Brain microvascular endothelial cell (primary cell): ENCODE data around the gene SHANK3.

Source experiments
- DNase-seq: peaks from one replicate; pipeline ENCODE4 v3.0.0-alpha.2; 2020
- H3K27ac ChIP-seq: fragments of 250-450 bp; sonication (Bioruptor Pico); 2 replicates; pipeline ENCODE4 v1.5.1; 2020; ENCODE audit warnings: mild to moderate bottlenecking, moderate library complexity
- H3K27me3 ChIP-seq: fragments of 250-450 bp; sonication (Bioruptor Pico); replicated peaks from 2 replicates; pipeline ENCODE4 v1.5.1; 2020; ENCODE audit warnings: mild to moderate bottlenecking
- H3K36me3 ChIP-seq: fragments of 250-450 bp; sonication (Bioruptor Pico); replicated peaks from 2 replicates; pipeline ENCODE4 v1.5.1; 2020; ENCODE audit warnings: mild to moderate bottlenecking
- H3K4me3 ChIP-seq: 2 replicates; pipeline ENCODE4 v1.5.1; 2011; ENCODE audit warnings: low read depth, mild to moderate bottlenecking, control low read depth, low read length, moderate library complexity
- in situ Hi-C: cut with HindIII; loops from 2 replicates; pipeline ENCODE4 v1.10.0; 2017; ENCODE audit warnings: low sequenced_read_pairs, low pct_ligation_motif_present
- TF ChIP-seq, protein P1 (sequence below): IDR thresholded peaks from 2 replicates; pipeline ENCODE4 v1.5.1; 2011; ENCODE audit warnings: low read depth, mild to moderate bottlenecking, moderate library complexity, low read length, control low read depth, inconsistent platforms; ENCODE audit errors: missing control alignments

SHANK3 gene

DNA sequence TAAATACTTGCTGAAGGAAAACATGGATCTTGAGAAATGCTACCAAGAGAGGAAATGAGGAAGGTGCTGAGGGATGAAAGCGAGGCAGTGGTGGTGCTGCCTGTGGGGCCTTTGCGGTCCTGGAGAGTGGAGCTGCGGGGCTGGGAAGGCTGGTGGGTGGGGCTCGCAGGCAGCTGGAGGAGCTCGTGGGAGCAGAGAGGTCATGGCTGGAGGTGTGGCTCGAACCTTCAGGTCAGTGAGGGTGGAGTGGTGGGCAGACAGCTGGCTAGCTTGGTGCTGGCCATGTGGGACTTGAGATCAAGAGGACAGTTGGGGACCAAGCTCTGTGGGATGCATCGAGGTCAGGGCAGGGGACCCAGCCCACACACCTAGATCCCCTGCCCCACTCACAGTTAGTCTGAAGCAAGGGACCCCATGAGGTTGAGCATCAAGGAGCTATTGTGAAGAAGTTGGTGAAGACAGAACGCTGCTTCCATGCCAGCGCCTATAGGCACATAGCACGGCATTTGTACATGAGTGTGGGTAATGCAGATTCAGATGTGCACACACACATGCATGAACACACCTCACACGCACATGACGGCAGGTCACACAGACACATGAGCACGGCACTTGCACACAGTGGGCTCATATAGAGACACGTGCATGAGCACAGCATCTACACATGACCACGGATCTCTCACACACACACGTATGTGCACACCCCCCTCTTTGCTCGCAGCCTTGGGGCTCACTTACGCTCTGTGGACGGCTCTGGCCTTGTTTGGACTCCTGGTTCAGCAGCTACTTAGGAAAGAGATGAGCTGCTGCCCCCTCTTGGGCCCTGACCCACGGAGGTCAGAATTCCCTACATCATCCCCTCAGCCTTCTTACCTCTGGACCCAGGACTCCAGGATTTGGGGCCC is 30.4 kb downstream of the SHANK3 start:
- no peak overlapping the region for H3K27ac ChIP-seq
- TF ChIP-seq, protein P1, sequence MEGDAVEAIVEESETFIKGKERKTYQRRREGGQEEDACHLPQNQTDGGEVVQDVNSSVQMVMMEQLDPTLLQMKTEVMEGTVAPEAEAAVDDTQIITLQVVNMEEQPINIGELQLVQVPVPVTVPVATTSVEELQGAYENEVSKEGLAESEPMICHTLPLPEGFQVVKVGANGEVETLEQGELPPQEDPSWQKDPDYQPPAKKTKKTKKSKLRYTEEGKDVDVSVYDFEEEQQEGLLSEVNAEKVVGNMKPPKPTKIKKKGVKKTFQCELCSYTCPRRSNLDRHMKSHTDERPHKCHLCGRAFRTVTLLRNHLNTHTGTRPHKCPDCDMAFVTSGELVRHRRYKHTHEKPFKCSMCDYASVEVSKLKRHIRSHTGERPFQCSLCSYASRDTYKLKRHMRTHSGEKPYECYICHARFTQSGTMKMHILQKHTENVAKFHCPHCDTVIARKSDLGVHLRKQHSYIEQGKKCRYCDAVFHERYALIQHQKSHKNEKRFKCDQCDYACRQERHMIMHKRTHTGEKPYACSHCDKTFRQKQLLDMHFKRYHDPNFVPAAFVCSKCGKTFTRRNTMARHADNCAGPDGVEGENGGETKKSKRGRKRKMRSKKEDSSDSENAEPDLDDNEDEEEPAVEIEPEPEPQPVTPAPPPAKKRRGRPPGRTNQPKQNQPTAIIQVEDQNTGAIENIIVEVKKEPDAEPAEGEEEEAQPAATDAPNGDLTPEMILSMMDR: no peak
- no peak for DNase-seq
- no peaks in the 10 kb centered on the region for H3K27me3 ChIP-seq
- no peak overlapping the region for H3K4me3 ChIP-seq
- in situ Hi-C loops: no loop called here
- no peaks in the 10 kb centered on the region for H3K36me3 ChIP-seq

DNA sequence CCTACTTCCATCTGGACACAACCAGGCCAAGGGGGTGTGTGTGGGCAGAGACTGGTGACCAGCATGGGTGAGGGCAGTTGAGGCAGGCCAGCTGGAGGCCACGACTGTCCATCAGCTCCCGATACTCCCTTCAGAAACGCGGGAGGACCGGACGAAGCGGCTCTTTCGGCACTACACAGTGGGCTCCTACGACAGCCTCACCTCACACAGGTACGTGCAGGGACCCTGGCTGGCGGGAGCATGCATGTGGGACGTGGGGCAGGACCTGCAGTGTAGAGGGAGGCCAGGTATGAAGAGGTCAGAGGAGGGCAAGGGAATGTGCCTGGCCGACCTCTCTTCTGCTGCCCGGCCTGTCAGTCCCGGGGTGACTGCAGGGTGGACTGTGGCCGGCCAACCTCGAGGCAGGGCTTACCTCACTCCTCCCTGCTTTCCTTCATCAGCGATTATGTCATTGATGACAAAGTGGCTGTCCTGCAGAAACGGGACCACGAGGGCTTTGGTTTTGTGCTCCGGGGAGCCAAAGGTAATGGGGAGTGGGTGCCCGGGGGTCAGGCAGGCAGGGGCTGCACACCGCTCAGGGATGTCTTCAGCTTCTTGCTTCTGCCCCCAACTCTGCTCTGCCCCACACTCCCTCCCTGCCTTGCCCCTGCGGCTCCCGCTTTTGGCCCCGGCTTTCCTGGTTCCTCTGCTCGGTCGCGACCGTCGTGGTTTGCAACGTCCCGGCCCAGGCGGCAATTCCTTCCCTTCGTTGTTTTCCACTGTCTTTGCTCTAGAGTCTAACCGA is 31.3 kb downstream of the SHANK3 start:
- no peaks in the 10 kb centered on the region for H3K27me3 ChIP-seq
- DNase-seq: no peak
- no peaks in the 10 kb centered on the region for H3K36me3 ChIP-seq
- in situ Hi-C loops: no loop called here
- TF ChIP-seq, protein P1: no peak
- no peak overlapping the region for H3K4me3 ChIP-seq
- no peak overlapping the region for H3K27ac ChIP-seq

DNA sequence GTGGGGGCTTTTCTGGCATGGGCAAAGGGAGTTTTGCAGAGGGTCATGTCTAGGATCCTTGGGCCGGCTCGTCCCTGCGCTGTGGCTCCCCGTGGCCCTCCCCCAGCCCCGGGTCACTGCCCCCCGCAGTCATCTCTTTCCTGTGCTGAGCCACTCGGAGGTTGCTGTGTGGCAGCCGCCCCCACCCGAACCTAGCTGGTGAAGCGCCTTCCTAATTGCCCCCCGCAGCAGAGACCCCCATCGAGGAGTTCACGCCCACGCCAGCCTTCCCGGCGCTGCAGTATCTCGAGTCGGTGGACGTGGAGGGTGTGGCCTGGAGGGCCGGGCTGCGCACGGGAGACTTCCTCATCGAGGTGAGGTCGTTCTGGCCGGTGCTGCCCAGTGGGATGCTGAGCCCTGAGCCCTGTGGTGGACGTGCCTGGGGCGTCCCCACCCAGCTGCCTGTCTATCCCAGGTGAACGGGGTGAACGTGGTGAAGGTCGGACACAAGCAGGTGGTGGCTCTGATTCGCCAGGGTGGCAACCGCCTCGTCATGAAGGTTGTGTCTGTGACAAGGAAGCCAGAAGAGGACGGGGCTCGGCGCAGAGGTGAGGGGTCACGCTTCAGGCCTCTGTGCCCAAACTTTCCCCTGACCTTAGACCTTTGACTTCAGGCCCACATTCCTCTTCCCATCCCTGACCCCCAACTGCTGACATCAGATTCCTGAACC is 32.0 kb downstream of the SHANK3 start:
- Histone ChIP-seq H3K36me3 (no peaks in the 10 kb centered on the region), H3K27me3 (no peaks in the 10 kb centered on the region), H3K27ac (no peak overlapping the region), H3K4me3 (no peak overlapping the region)
- DNase-seq: no peak
- TF ChIP-seq, protein P1: no peak
- in situ Hi-C loops: no loop called here

DNA sequence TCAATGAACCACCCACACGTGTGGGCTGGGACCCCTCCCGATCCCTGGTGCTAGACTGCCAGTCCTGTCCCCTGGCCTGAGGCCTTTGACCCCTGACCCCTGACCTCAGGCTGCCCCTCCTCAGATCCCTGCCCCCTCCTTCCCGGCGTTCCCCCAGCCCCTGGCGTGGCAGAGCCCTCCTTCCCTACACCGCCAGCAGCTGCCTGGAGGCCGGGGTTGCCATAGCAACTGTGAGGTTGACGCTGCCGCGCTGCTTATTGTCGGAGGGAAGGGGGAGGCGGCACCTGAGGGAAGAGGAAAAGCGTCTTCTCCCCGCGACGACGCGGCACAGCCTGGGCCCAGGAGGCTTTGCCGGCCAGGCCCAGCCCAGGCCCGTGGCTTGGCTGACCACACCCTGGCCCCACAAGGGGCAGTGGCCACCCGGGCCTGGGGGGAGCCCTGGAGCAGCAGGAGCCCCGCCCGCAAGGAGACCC is 32.6 kb downstream of the SHANK3 start:
- DNase-seq: peak; percentile 66
- H3K36me3 ChIP-seq: no peaks in the 10 kb centered on the region
- in situ Hi-C loops: no loop called here
- H3K27ac ChIP-seq: no peak overlapping the region
- TF ChIP-seq, protein P1: no peak
- H3K27me3 ChIP-seq: no peaks in the 10 kb centered on the region
- peak overlapping the region; percentile 32 for H3K4me3 ChIP-seq

DNA sequence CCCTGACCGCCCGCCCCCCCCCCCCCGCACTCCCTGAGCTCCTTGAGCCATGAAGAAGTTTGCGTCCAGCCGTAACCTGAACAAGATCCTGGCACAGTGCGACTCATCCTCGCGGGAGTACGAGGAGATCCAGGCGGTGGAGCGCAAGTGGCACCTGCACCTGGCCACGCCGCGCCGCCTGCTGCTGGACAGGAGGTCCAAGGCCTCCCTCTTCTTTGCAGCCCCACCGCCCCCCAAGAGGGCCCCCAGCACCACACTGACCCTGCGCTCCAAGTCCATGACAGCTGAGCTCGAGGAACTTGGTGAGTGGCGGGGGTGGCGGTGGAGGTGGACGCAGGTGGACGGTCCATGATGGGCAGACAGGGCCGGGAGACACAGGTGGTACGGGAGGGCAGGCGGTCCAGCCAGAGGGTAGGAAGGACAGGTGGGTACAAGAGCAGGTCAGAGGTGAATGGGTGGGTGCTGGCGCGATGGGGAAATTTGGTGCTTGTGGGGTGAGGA is 33.3 kb downstream of the SHANK3 start:
- in situ Hi-C loops: no loop called here
- Histone ChIP-seq H3K27me3 (no peaks in the 10 kb centered on the region), H3K36me3 (no peaks in the 10 kb centered on the region), H3K4me3 (no peak overlapping the region), H3K27ac (no peak overlapping the region)
- TF ChIP-seq, protein P1: no peak
- no peak for DNase-seq
